K562 (cell line): ENCODE results near the gene IFI30. TPM values are rescaled to one million over a fixed set of nuclear protein-coding genes. Genes with fewer than 3 reads are reported as not detected.

Experiments
- DIDO1 ChIP-seq: fragments of 450-650 bp; IDR thresholded peaks from 2 replicates; pipeline ENCODE4 v1.6.1; 2016; ENCODE audit warnings: low read depth, missing biosample characterization, missing genetic modification characterization
- HDAC8 ChIP-seq: fragments of 450-650 bp; IDR thresholded peaks from 2 replicates; pipeline ENCODE4 v1.6.1; 2016; ENCODE audit warnings: mild to moderate bottlenecking, missing genetic modification characterization, moderate library complexity, missing compliant biosample characterization
- HNRNPLL ChIP-seq: fragments of 200-400 bp; formaldehyde crosslinking; IDR thresholded peaks from 2 replicates; pipeline ENCODE4 v1.6.1; 2017; ENCODE audit warnings: low read length, low read depth, mild to moderate bottlenecking; ENCODE audit not compliant: poor library complexity, severe bottlenecking
- HOXB6 ChIP-seq: fragments of 250-450 bp; sonication (Bioruptor Pico); IDR thresholded peaks from 2 replicates; pipeline ENCODE4 v1.5.1; 2022; ENCODE audit warnings: mild to moderate bottlenecking, borderline replicate concordance
- NFATC3 ChIP-seq: fragments of 450-650 bp; IDR thresholded peaks from 2 replicates; pipeline ENCODE4 v1.6.1; 2017; ENCODE audit warnings: mild to moderate bottlenecking
- POLR2H ChIP-seq: IDR thresholded peaks from 2 replicates; pipeline ENCODE4 v1.6.1; 2016; ENCODE audit warnings: missing genetic modification characterization, low read depth, mild to moderate bottlenecking, control low read depth, missing compliant biosample characterization, moderate library complexity
- PTTG1 ChIP-seq: fragments of 450-650 bp; IDR thresholded peaks from 2 replicates; pipeline ENCODE4 v1.6.1; 2016; ENCODE audit warnings: low read depth, mild to moderate bottlenecking, missing genetic modification characterization, missing compliant biosample characterization
- RBM15 ChIP-seq: fragments of 200-400 bp; formaldehyde crosslinking; IDR thresholded peaks from 2 replicates; pipeline ENCODE4 v1.6.1; 2018; ENCODE audit warnings: mild to moderate bottlenecking, low read length, moderate library complexity; ENCODE audit not compliant: insufficient read depth
- SMAD1 ChIP-seq: fragments of 150-350 bp; IDR thresholded peaks from 2 replicates; pipeline ENCODE4 v1.6.1; 2014; ENCODE audit warnings: low read length, low read depth; ENCODE audit not compliant: partially characterized antibody
- SMARCC2 ChIP-seq: fragments of 450-650 bp; IDR thresholded peaks from 2 replicates; pipeline ENCODE4 v1.6.1; 2017; ENCODE audit warnings: antibody characterized with exemption, moderate library complexity, mild to moderate bottlenecking, low read depth
- SNIP1 ChIP-seq: fragments of 450-650 bp; IDR thresholded peaks from 2 replicates; pipeline ENCODE4 v1.7.1; 2017; ENCODE audit warnings: low read depth, mild to moderate bottlenecking
- ZBTB17 ChIP-seq: fragments of 450-650 bp; formaldehyde crosslinking; IDR thresholded peaks from 2 replicates; pipeline ENCODE4 v1.4.0; 2020; ENCODE audit warnings: mild to moderate bottlenecking
- ZNF695 ChIP-seq: fragments of 450-650 bp; formaldehyde crosslinking; IDR thresholded peaks from 2 replicates; pipeline ENCODE4 v1.4.0; 2020; ENCODE audit warnings: mild to moderate bottlenecking, moderate library complexity
- polyA plus RNA-seq, 8 experiments: library from polyadenylated mRNA; depleted of rRNA in 4 of 8; stranded (reverse) in 5 of 8; unstranded in 3 of 8; fragments of >200 nt; fragmentation: Nextera tagmentation in 2 of 8; fragmentation: Illumina TruSeq in 1 of 8; extraction: Ambion mirVana in 2 of 8; extraction: Trizol in 1 of 8; gene quantifications; 2 replicates each; pipeline versions ENCODE4 v1.2.1 to v1.2.3, GENCODE V29; 2011 to 2014; ENCODE audit warnings: inconsistent platforms in 1 of 8, missing spikeins in 1 of 8
- total RNA-seq, 7 experiments: library from RNA; depleted of rRNA in 6 of 7; stranded (reverse); fragments of >200 nt in 6 of 7; fragmentation: Illumina TruSeq in 2 of 7; extraction: Trizol in 2 of 7; gene quantifications; 2 replicates each; pipeline versions ENCODE4 v1.2.1 to v1.2.3, GENCODE V29; 2011 to 2021; ENCODE audit warnings: low replicate concordance in 1 of 7
- TF ChIP-seq, protein P1 (sequence below): fragments of 450-650 bp; IDR thresholded peaks from 2 replicates; pipeline ENCODE4 v1.6.1; 2017; ENCODE audit warnings: antibody characterized with exemption
- TF ChIP-seq, protein P2 (sequence below): fragments of 450-650 bp; IDR thresholded peaks from one replicate; pipeline ENCODE4 v1.6.1; 2018; ENCODE audit warnings: mild to moderate bottlenecking, moderate library complexity; ENCODE audit not compliant: partially characterized antibody
- TF ChIP-seq, protein P3 (sequence below): sonication (generic); formaldehyde crosslinking; IDR thresholded peaks from 2 replicates; pipeline ENCODE4 v1.8.1; 2023; ENCODE audit warnings: mild to moderate bottlenecking, missing genetic modification reagents
- TF ChIP-seq, protein P4 (sequence below): fragments of 250-450 bp; sonication (Bioruptor Pico); IDR thresholded peaks from 2 replicates; pipeline ENCODE4 v1.9.0; 2021; ENCODE audit warnings: mild to moderate bottlenecking, inconsistent platforms
- TF ChIP-seq, protein P5 (sequence below): IDR thresholded peaks from 2 replicates; pipeline ENCODE4 v1.6.1; 2012; ENCODE audit warnings: low read depth, low read length, improper control_type of control experiment, borderline replicate concordance

The IFI30 gene
- total and polyA plus RNA-seq, 9 of the 15 experiments (the other 6 are each of a cell fraction or from before 2014, with no cell fraction given), result 63.7 to 430 (median 109) TPM

DNA sequence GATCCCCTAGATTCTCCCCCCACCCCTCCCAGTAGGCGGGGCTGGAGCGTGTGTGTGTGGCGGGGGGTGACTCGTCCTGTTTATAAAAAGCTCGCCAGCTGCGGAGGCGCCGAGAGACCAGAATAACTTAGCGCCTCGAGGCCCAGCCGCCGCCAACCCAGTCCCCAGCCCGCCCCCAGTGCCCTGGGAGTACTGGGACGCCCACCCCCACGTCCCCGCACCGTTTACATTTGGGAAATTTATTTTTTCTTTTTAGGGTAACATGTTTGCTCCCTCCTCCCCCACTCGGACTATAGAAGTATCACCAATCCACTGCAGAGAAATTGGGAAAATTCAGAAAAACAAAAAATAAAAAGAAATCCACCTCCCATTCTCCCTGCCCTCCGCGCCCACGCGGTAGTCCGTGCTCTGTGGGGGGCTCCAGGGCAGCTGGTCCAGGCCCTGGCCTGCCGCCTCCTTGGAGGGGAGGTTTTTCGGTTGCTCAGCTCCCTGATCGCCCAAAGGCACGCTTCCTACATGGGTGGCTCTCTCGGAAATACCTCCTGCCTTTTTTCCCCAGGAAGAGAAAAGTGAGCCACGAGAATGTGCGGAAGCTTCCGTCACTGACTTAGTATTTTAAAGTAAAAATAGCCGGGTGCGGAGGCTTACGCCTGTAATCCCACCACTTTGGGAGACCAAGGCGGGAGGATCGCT is 31.7 kb downstream of the IFI30 start (continued):
- TF ChIP-seq, protein P1, sequence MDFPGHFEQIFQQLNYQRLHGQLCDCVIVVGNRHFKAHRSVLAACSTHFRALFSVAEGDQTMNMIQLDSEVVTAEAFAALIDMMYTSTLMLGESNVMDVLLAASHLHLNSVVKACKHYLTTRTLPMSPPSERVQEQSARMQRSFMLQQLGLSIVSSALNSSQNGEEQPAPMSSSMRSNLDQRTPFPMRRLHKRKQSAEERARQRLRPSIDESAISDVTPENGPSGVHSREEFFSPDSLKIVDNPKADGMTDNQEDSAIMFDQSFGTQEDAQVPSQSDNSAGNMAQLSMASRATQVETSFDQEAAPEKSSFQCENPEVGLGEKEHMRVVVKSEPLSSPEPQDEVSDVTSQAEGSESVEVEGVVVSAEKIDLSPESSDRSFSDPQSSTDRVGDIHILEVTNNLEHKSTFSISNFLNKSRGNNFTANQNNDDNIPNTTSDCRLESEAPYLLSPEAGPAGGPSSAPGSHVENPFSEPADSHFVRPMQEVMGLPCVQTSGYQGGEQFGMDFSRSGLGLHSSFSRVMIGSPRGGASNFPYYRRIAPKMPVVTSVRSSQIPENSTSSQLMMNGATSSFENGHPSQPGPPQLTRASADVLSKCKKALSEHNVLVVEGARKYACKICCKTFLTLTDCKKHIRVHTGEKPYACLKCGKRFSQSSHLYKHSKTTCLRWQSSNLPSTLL, result no peak
- TF ChIP-seq SNIP1 (no peak), HDAC8 (tag) (no peak), RBM15 (no peak), POLR2H (tag) (no peak), PTTG1 (tag) (no peak), ZNF695 (CRISPR knock-in tag) (no peak), HNRNPLL (peak; percentile 88), SMARCC2 (0 out of 2 replicates have a peak, but pooled peaks have one; percentile 11), SMAD1 (no peak), HOXB6 (no peak), NFATC3 (0 out of 2 replicates have a peak, but pooled peaks have one; percentile 39), DIDO1 (tag) (no peak), ZBTB17 (no peak)
- TF ChIP-seq, protein P2, sequence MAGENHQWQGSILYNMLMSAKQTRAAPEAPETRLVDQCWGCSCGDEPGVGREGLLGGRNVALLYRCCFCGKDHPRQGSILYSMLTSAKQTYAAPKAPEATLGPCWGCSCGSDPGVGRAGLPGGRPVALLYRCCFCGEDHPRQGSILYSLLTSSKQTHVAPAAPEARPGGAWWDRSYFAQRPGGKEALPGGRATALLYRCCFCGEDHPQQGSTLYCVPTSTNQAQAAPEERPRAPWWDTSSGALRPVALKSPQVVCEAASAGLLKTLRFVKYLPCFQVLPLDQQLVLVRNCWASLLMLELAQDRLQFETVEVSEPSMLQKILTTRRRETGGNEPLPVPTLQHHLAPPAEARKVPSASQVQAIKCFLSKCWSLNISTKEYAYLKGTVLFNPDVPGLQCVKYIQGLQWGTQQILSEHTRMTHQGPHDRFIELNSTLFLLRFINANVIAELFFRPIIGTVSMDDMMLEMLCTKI, result no peak
- TF ChIP-seq, protein P3, sequence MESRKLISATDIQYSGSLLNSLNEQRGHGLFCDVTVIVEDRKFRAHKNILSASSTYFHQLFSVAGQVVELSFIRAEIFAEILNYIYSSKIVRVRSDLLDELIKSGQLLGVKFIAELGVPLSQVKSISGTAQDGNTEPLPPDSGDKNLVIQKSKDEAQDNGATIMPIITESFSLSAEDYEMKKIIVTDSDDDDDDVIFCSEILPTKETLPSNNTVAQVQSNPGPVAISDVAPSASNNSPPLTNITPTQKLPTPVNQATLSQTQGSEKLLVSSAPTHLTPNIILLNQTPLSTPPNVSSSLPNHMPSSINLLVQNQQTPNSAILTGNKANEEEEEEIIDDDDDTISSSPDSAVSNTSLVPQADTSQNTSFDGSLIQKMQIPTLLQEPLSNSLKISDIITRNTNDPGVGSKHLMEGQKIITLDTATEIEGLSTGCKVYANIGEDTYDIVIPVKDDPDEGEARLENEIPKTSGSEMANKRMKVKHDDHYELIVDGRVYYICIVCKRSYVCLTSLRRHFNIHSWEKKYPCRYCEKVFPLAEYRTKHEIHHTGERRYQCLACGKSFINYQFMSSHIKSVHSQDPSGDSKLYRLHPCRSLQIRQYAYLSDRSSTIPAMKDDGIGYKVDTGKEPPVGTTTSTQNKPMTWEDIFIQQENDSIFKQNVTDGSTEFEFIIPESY (CRISPR knock-in tag), result no peak
- TF ChIP-seq, protein P4, sequence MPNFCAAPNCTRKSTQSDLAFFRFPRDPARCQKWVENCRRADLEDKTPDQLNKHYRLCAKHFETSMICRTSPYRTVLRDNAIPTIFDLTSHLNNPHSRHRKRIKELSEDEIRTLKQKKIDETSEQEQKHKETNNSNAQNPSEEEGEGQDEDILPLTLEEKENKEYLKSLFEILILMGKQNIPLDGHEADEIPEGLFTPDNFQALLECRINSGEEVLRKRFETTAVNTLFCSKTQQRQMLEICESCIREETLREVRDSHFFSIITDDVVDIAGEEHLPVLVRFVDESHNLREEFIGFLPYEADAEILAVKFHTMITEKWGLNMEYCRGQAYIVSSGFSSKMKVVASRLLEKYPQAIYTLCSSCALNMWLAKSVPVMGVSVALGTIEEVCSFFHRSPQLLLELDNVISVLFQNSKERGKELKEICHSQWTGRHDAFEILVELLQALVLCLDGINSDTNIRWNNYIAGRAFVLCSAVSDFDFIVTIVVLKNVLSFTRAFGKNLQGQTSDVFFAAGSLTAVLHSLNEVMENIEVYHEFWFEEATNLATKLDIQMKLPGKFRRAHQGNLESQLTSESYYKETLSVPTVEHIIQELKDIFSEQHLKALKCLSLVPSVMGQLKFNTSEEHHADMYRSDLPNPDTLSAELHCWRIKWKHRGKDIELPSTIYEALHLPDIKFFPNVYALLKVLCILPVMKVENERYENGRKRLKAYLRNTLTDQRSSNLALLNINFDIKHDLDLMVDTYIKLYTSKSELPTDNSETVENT, result no peak
- TF ChIP-seq, protein P5, sequence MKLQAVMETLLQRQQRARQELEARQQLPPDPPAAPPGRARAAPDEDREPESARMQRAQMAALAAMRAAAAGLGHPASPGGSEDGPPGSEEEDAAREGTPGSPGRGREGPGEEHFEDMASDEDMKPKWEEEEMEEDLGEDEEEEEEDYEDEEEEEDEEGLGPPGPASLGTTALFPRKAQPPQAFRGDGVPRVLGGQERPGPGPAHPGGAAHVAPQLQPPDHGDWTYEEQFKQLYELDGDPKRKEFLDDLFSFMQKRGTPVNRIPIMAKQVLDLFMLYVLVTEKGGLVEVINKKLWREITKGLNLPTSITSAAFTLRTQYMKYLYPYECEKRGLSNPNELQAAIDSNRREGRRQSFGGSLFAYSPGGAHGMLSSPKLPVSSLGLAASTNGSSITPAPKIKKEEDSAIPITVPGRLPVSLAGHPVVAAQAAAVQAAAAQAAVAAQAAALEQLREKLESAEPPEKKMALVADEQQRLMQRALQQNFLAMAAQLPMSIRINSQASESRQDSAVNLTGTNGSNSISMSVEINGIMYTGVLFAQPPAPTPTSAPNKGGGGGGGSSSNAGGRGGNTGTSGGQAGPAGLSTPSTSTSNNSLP, result no peak
